K562 (cell line): ENCODE results near the gene SLC4A3. TPM values are rescaled to one million over a fixed set of nuclear protein-coding genes. Genes with fewer than 3 reads are reported as not detected.

Experiments
- ATAC-seq: fragments of 200-7000 bp; cut with Tn5 transposase; 3 replicates; pipeline ENCODE4 v1.9.1; 2020; ENCODE audit warnings: moderate library complexity
- BruUV-seq: library from RNA; stranded (reverse); fragments of 400-500 nt; replicated peaks from 2 replicates; lab custom pipeline; 2021; lab: Mats Ljungman, UMichigan
- CTCF ChIA-PET: fragments of 300-600 bp; formaldehyde crosslinking; extraction: SDS; loops from one replicate; lab custom pipeline; 2021; ENCODE audit warnings: low intra/inter-chr PET ratio; lab: Yijun Ruan, JAX
- POLR2A ChIA-PET: fragments of 300-600, 350-650 bp; sonication (Branson Sonifier 250); formaldehyde crosslinking; extraction: SDS; loops from one replicate; lab custom pipeline; 2021; ENCODE audit warnings: antibody characterized with exemption, inconsistent platforms; lab: Yijun Ruan, JAX
- DNase-seq, 4 experiments: peaks; one replicate each; pipeline versions ENCODE4 v3.0.0 to v3.0.0-alpha.2; 2011 to 2018; ENCODE audit warnings: low spot score in 3 of 4, mixed read lengths in 3 of 4; ENCODE audit errors: extremely low read depth in 1 of 4
- FAIRE-seq: peaks from 2 replicates; lab custom pipeline; 2011; peaks lifted over from hg19 to GRCh38; lab: Jason Lieb, UNC
- H2AFZ ChIP-seq: 2 replicates; pipeline ENCODE4 v1.6.0; 2011; ENCODE audit warnings: low read depth, low read length, control low read depth, inconsistent platforms
- H3K27ac ChIP-seq: fragments of 200-600 bp; 3 replicates; pipeline ENCODE4 v1.8.0; 2011; ENCODE audit warnings: low read depth, mild to moderate bottlenecking, control low read depth, inconsistent platforms, low read length, moderate library complexity, mixed read lengths; ENCODE audit errors: extremely low read depth
- H3K27me3 ChIP-seq, 2 experiments: fragments of 300-600 bp in 1 of 2; 2 replicates in 1 of 2; 3 replicates in 1 of 2; pipeline versions ENCODE4 v1.6.0 to v1.8.0; 2011; ENCODE audit warnings: inconsistent platforms in 2 of 2, low read length in 2 of 2, mild to moderate bottlenecking in 1 of 2, mixed read lengths in 1 of 2, moderate library complexity in 1 of 2; ENCODE audit not compliant: control insufficient read depth in 2 of 2, insufficient read depth in 2 of 2
- H3K36me3 ChIP-seq: fragments of 300-600 bp; 3 replicates; pipeline ENCODE4 v1.8.0; 2011; ENCODE audit warnings: mild to moderate bottlenecking, low read length, inconsistent platforms; ENCODE audit not compliant: control insufficient read depth, insufficient read depth
- H3K4me1 ChIP-seq, 2 experiments: fragments of 200-600 bp in 1 of 2; replicated peaks in 1 of 2; 2 replicates in 1 of 2; 3 replicates in 1 of 2; pipeline versions ENCODE4 v1.5.1 to v1.8.0; 2011; ENCODE audit warnings: inconsistent platforms in 2 of 2, low read length in 2 of 2, mild to moderate bottlenecking in 1 of 2, mixed read lengths in 1 of 2, moderate library complexity in 1 of 2; ENCODE audit not compliant: control insufficient read depth in 2 of 2, insufficient read depth in 2 of 2
- H3K4me2 ChIP-seq: 2 replicates; pipeline ENCODE4 v1.6.1; 2011; ENCODE audit warnings: low read length, control low read depth, inconsistent platforms, mixed read lengths; ENCODE audit not compliant: insufficient read depth
- H3K4me3 ChIP-seq: fragments of 200-600 bp; sonication (generic), shearing (Covaris generic); 2 replicates; pipeline ENCODE4 v1.5.1; 2016; ENCODE audit warnings: control low read depth, inconsistent platforms
- H3K79me2 ChIP-seq: fragments of 200-600 bp; 3 replicates; pipeline ENCODE4 v1.8.0; 2011; ENCODE audit warnings: low read length, inconsistent platforms; ENCODE audit not compliant: control insufficient read depth, insufficient read depth
- H3K9ac ChIP-seq, 2 experiments: 2 replicates each; pipeline versions ENCODE4 v1.6.0 to v1.6.1; 2011; ENCODE audit warnings: low read depth in 2 of 2, low read length in 2 of 2, control low read depth in 1 of 2, inconsistent platforms in 1 of 2, mild to moderate bottlenecking in 1 of 2, mixed read lengths in 1 of 2; ENCODE audit not compliant: insufficient read depth in 1 of 2
- H3K9me1 ChIP-seq: one replicate; pipeline ENCODE4 v1.6.0; 2011; ENCODE audit warnings: inconsistent platforms, mild to moderate bottlenecking, low read length, moderate library complexity; ENCODE audit not compliant: control insufficient read depth, insufficient read depth
- H3K9me3 ChIP-seq: replicated peaks from 2 replicates; pipeline ENCODE4 v1.5.1; 2011; ENCODE audit warnings: low read depth, low read length, inconsistent platforms; ENCODE audit not compliant: control insufficient read depth, insufficient read depth
- H4K20me1 ChIP-seq: replicated peaks from 2 replicates; pipeline ENCODE4 v1.6.1; 2011; ENCODE audit warnings: low read length, inconsistent platforms, mixed read lengths; ENCODE audit not compliant: control insufficient read depth, insufficient read depth
- ILF3 ChIP-seq: fragments of 450-650 bp; IDR thresholded peaks from 2 replicates; pipeline ENCODE4 v1.6.1; 2018; ENCODE audit warnings: antibody characterized with exemption, mild to moderate bottlenecking, moderate library complexity, borderline replicate concordance
- NFYB ChIP-seq: IDR thresholded peaks from 2 replicates; pipeline ENCODE4 v1.6.1; 2011; ENCODE audit warnings: mild to moderate bottlenecking, moderate library complexity; ENCODE audit not compliant: insufficient read length; ENCODE audit errors: extremely low read depth
- TBL1XR1 ChIP-seq, 2 experiments: IDR thresholded peaks; 2 replicates each; pipeline ENCODE4 v1.6.1; 2012; ENCODE audit warnings: improper control_type of control experiment in 2 of 2, low read length in 2 of 2, mild to moderate bottlenecking in 1 of 2
- TCF7 ChIP-seq: sonication (generic); IDR thresholded peaks from 2 replicates; pipeline ENCODE4 v1.6.1; 2016; ENCODE audit warnings: antibody characterized with exemption, borderline replicate concordance
- YY1 ChIP-seq, 3 experiments: IDR thresholded peaks; 2 replicates each; pipeline ENCODE4 v1.6.1; 2011; ENCODE audit warnings: low read length in 2 of 3, mild to moderate bottlenecking in 2 of 3, moderate library complexity in 2 of 3, borderline replicate concordance in 1 of 3, control low read depth in 1 of 3, low read depth in 1 of 3; ENCODE audit not compliant: insufficient read depth in 3 of 3, insufficient replicate concordance in 2 of 3, control insufficient read depth in 1 of 3, insufficient read length in 1 of 3; ENCODE audit errors: extremely low read depth in 1 of 3
- WGBS: fragments of 100-300 bp; shearing (Covaris generic); methylation state at CpG from one replicate; pipeline ENCODE4 v1.1.6; 2016; ENCODE audit warnings: low coverage, mixed read lengths; ENCODE audit not compliant: insufficient coverage; ENCODE audit errors: missing lambda C conversion rate; 5-methylcytosine and 5-hydroxymethylcytosine counted together
- in situ Hi-C: fragments of 300-500 bp; cut with MboI; formaldehyde crosslinking; loops from 4 replicates; pipeline ENCODE4 v1.15.0; 2018; ENCODE audit warnings: inconsistent platforms, mixed read lengths
- intact Hi-C: fragments of 100-400 bp; cut with micrococcal nuclease; formaldehyde crosslinking; loops from 2 replicates; pipeline ENCODE4 v1.14.2; 2022
- polyA plus RNA-seq, 8 experiments: library from polyadenylated mRNA; depleted of rRNA in 4 of 8; stranded (reverse) in 5 of 8; unstranded in 3 of 8; fragments of >200 nt; fragmentation: Nextera tagmentation in 2 of 8; fragmentation: Illumina TruSeq in 1 of 8; extraction: Ambion mirVana in 2 of 8; extraction: Trizol in 1 of 8; gene quantifications; 2 replicates each; pipeline versions ENCODE4 v1.2.1 to v1.2.3, GENCODE V29; 2011 to 2014; ENCODE audit warnings: inconsistent platforms in 1 of 8, missing spikeins in 1 of 8
- total RNA-seq, 7 experiments: library from RNA; depleted of rRNA in 6 of 7; stranded (reverse); fragments of >200 nt in 6 of 7; fragmentation: Illumina TruSeq in 2 of 7; extraction: Trizol in 2 of 7; gene quantifications; 2 replicates each; pipeline versions ENCODE4 v1.2.1 to v1.2.3, GENCODE V29; 2011 to 2021; ENCODE audit warnings: low replicate concordance in 1 of 7

The SLC4A3 gene
- total and polyA plus RNA-seq, 9 of the 15 experiments (the other 6 are each of a cell fraction or from before 2014, with no cell fraction given): 0.04 to 0.31 (median 0.16) TPM; not detected in 5

GRCh38 chr2:219592736-219593135 lies 34.7 kb upstream of the SLC4A3 start:
- BruUV-seq: no TSS peak
- 83% methylated on average over 6 of the region's 6 CpGs for WGBS
- POLR2A ChIA-PET: no interaction called here
- no peaks in the 10 kb centered on the region for H3K27me3 ChIP-seq
- CTCF ChIA-PET: interaction anchor here (0.7 kb wide), 1 partner anchor 143 kb away, joined by 4 read pairs; no protein-coding TSS in a partner anchor
- H4K20me1 ChIP-seq: no peaks in the 10 kb centered on the region
- no peak overlapping the region for H3K9ac ChIP-seq
- H3K4me3 ChIP-seq: no peak overlapping the region
- FAIRE-seq (no peak), ATAC-seq (no peak), DNase-seq (no peak)
- H3K36me3 ChIP-seq: no peaks in the 10 kb centered on the region
- H3K27ac ChIP-seq: no peak overlapping the region
- no peak overlapping the region for H3K4me2 ChIP-seq
- peak overlapping the region; percentile 17; the same call in 1 of the 2 replicates for H2AFZ ChIP-seq
- no peaks in the 10 kb centered on the region for H3K9me1 ChIP-seq
- peaks cover 10% of the 10 kb centered on the region for H3K79me2 ChIP-seq
- peaks cover 9 to 20% of the 10 kb centered on the region in 2 experiments for H3K4me1 ChIP-seq
- no peaks in the 10 kb centered on the region for H3K9me3 ChIP-seq
- intact Hi-C loops (no loop called here), in situ Hi-C loops (no loop called here)
- no peak for TF ChIP-seq ILF3
- TF ChIP-seq TCF7: no peak
- no peak for TF ChIP-seq TBL1XR1 (IDR thresholded peaks at IDR 0.05; ENCODE audit: low read length in 2 of 2)
- TF ChIP-seq NFYB: no peak
- no peak for TF ChIP-seq YY1 (IDR thresholded peaks at IDR 0.05; ENCODE audit: borderline replicate concordance in 1 of 3, control insufficient read depth in 1 of 3, extremely low read depth in 1 of 3, insufficient read depth in 3 of 3, insufficient read length in 1 of 3, insufficient replicate concordance in 2 of 3, low read depth in 1 of 3, low read length in 2 of 3)
